Ammon's horn (tissue), 1 donor: ENCODE measurements around the gene USP6NL.
A peak's percentile ranks its signal among the peaks of the same experiment; 100 is the strongest.
"Not testable (repeated sequence)": the region's sequence is repeated elsewhere in the genome, so short reads cannot be mapped to it uniquely, and the experiment has no call there.

Source experiments
- DNase-seq: peaks from one replicate; pipeline ENCODE4 v3.0.0-alpha.2; 2016; ENCODE audit warnings: low spot score

Gene USP6NL

DNA sequence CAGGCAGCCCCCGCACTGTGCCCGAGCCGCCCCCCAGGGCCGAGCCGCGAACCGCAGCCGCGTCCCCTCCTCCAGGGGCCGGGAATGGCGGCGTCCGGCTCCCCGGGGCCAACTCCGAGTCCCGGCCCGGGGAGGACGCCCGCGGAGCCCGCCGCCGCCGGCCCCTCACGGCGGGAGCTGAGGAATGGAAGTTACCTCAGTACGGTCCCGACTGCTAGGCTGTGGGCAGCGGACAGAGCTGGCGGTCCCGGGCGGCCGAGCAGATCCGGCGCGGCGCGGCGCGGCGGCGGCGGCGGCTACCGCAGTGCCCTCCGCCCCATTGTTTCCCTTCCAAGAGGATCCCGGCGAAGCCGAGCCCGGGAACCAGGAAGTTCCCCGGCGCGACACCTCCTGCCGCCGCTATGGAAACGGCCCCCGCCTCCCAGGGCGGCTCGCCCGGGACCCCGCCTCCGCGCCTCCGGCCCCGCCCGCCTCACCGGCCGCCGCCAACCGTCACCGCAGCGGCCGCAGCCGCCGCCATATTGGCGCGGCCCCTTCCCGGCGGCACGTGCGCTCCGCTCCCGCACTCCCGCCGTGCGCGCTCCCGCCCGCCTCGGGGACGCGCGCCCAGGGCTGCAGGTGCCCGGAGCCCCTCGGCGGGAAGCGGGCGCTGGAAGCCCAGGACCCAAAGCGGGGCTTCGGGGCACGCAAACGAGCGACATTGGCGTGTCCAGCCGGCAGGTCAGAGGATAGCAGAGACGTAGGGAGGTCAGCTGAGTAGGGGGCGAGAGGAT lies at the start of gene USP6NL:
Gene USP6NL, minus strand, starts transcription at position 403 of the 773 bp plus-strand sequence. CDS start 14,016 bp downstream, outside the sequence.
- DNase-seq: peak; percentile 84

- DNase-seq: no peak
These were observed 47.4 kb upstream of the USP6NL start for GRCh38 chr10:11658801-11659368.

DNA sequence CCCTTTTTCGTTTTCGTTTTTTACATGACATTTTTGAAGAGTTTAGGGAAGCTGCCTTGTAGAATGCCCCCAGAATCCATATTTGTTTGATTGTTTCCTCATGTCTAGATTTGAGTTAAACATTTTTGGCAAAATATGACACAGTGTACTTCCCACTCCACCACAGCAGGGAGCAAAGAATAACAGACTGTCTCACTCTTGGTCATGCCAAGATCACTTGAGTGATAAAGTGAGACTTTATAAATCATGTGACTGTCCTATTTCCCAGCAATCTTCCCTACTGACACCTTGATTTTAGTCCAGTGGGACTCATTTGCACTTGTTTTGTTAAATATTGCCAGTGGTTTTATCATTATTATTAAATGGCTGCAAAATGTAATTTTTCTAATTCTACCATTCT lies 44.4 kb upstream of the USP6NL start:
- no peak for DNase-seq

GRCh38 chr10:11654659-11655058 lies 43.2 kb upstream of the USP6NL start:
- no peak for DNase-seq

GRCh38 chr10:11653758-11654471 lies 42.5 kb upstream of the USP6NL start:
- DNase-seq: no peak

DNA sequence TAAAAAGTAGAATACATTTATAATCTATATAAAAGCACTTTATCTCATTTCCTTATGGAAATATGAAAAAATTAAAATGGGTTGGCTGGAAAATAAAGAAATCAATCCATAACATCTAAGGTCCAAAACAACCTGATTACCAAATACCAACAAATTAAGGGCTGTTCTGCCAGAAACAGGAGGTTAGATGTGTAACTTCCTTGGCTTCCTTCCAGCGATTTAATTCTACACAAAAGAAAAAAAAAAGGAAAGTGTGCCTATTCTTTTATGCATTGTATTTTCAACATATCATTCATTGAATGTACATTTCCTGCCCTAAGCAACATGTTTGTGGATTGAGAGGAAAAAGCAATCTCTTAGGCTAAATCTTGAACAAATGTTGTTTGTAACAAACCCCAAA lies 36.2 kb upstream of the USP6NL start:
- DNase-seq: no peak

DNA sequence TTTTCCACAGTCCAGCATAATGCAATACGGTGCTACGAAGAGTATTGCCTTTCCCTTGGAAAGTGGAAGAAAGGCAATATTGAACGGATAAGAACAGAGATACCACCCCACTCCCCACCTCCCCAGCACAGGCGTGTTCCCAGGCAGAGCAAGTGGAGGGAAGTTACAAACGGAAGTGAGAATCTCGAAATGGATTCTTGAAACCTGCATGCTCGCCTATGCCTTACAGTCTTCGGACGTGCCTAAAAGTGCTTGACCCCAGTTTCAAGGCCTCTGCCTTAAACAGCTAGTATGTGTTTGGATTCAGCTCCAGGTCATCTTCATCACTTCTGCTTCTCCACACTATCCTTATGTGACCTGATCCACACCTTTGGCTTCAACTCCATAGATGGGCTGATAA lies 35.0 kb upstream of the USP6NL start:
- no peak for DNase-seq

DNA sequence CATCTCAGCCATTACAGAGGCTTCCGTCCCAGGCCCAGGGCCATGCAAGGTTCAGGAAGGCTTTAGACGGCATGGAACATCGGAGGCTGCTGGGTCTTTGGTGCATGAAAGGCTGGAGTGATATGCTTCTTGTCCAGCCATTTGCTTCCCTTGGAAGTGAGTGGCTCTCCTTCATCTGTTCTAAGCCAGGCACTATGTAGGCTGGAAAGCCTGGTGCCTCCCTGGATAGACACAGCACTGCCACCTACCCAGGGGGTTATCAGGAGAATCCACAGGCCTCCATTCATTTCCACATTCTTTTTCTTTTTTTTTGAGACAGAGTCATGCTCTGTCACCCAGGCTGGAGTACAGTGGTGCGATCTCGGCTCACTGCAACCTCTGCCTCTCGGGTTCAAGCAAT lies 31.6 kb upstream of the USP6NL start:
- no peak for DNase-seq

- no peak for DNase-seq
These were observed 31.1 kb upstream of the USP6NL start for GRCh38 chr10:11642566-11642965.

DNA sequence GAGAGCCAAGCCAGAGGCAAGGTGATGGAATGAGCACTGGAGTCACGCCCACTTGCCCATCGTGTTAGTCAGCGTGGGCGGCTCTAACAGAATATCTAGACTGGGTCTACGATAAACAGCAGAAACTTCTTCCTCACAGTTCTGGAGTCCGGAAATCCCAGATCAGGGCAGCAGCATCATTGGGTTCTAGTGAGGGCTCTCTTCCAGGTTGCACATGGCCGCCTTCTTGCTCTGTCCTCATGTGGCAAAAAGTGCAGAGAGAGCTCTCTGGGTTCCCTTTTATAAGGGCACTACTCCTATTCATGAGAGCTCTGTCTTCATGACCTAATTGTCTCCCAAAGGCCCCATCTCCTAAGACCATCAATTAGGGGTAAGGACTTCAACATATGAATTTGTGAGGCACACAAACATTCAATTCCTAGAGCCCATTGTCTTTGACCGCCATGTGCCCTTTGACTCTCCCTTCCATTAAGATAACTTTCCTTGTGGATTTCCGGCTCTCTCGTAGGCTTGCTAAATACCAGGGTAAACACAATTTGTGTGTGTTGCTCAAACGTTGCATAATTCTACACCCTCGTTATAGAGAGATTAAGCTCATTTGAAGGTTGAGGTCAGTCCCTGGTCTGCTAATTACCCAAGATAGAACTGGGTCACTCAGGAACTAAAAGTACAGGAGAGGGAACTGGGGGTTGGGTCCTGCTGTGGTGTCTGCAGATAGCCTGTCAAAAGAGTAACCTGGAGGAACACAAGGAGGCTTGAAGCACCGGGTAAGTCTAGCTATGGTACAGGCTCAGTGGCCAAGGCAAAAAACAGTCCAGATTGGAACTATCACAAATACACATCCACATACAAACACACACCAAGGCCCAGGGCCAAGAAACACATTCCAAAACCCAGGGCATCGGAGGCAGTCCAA lies 28.7 kb upstream of the USP6NL start:
- no peak for DNase-seq

DNA sequence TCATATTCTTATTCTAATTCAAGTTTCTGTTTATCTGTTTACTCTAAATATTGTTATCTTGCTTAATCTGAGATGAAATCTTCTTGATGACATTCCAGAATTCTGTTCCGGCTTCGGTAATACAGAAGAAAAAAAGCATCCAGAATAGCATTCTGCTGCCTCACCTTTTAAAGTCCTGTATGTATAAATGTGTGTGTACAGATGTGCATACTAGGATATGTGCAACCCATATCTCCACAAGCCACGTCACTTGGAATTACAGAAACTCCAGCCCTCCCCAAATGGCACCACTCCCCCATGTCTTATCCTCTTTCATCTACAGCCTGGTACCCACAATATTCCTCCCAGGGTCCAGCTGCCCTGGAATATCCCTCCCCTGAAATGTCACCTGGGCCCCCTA lies 27.9 kb upstream of the USP6NL start:
- no peak for DNase-seq

DNA sequence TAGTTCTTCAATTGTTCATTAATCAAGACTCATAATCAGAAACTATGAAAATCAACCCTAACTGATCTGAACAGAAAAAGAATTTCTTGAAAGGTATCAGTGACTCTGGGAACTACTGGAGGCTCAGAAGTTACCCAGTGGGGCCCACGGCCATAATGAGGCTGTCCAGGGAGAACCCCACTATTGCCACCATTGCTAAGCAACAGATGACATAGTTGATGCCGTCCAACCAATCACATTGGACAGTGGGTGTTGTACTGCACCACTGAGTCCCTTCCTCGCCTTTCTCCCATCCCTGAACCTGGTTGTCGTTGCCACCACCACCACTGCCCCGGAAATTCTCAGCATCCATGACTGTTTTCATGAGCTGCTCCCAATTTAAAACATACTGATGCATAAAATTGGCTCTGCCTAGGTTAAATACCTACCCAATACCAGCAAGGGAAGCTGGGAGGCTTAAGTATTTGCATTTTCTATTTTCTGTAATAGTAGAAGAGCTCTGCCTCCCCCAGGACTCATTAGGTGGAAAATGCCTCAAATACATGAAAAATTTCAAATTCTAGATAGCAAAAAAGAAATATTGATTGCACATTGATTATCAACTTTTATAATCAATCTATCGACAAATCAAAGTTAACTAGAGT lies 26.7 kb upstream of the USP6NL start:
- no peak for DNase-seq

DNA sequence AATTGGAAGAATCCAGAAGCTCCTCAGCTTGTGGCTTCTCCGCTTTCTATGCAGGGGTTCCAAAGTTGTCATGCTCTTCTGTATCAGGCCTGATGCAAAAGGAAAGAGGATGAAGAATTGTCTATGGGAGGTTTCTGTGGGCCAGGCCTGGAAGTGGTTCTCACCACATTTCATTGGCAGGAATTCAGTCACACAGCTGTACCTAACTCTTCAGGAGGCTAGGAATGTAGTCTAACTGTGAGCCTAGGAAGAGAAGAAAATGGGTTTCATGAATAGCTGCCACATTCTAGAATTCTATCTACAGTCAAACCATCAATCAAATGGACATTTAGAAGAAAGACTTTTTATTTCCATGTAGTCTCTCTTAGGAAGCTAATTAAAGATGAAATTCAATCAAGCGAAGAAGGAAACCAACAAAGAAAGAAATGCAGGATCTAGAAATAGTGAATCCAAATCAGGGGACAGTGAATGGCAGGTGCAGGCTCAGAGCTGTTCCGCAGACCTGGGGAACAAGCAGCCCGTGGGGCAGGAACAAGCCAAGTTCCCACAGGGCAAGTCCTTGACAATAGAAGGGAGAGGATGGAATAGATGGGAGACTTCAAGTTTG lies 25.4 kb upstream of the USP6NL start:
- no peak for DNase-seq

DNA sequence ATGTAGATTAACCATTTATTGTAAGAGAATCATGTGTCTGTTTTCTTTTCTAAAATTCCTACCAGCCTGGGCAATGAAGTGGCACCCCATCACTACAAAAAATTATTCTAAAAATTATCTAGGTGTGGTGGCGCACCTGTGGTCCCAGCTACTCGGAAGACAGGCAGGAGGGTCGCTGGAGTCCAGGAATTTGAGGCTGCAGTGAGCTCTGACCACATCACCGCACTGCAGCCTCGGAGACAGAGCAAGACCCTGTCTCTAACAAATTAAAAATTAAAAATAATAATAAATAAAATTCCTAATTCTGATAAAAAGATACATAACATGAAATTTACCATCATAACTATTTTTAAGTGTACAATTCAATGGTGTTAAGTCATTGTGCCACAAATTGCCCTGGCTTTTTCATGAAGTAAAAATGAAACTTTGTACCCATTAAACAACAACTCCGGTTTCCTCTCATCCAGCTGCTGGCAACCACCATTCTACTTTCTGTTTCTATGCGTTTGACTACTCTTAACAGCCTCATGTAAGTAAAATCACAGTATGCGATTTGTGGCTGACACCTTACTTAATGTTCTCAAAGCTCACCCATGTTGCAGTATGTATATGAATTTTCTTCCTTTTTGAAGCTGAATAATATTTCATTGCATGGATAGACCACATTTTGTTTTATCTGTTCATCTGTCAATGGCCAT lies 20.6 kb upstream of the USP6NL start:
- DNase-seq: no peak

DNA sequence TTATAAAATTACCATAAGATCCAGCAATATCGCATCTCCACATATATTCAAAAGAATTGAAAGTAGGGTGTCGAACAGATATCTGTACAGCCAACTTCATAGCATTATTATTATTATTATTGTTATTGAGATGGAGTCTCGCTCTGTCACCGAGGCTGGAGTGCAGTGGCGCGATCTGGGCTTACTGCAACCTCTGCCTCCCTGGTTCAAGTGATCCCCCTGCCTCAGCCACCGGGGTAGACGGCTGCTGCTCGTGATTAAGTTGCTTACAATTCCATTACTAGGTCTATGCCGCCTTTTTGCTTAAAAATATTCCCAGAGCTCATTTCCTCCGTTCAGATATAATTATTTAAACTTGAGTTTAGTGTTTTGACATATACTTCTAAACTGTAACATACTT lies 19.8 kb upstream of the USP6NL start:
- DNase-seq: no peak

GRCh38 chr10:11629731-11630130 lies 18.3 kb upstream of the USP6NL start:
- no peak for DNase-seq

DNA sequence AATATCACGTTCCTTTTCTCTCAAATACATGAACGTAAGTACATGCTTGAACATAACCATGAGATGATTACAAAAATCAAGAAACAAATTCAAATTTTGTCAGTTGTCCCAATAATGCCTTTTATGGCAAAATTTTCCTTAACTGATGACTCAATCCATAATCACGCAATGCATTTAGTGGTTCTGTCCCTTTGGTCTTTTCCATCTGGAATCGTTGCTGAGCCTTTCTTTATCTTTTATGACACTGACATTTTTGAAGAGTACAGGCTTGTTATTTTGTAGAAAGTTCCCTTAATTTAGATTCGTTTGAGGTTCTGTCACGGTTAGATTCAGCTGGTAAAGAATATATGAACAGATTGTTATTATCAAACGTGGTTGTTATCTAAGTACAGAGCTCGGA lies 16.5 kb upstream of the USP6NL start:
- not testable (repeated sequence) for DNase-seq

DNA sequence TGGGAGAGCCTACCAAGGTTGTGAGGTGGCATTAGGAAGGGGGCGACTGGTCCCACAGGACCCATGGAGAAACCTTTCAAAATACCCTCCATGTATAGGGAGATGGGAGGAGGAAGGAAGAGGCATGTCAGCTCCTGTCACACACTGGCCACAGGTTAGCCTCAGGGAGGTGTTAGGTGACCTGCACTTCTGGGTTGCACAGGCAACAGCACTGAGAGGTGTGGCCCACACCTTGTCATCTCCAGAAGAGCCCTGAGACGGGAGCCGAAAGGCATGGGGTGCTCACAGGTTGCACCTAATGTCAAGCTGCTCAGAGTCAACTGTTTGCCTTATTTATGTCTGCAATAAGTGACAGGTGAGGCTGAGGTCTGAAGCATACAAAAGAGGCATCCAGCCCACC lies 14.6 kb upstream of the USP6NL start:
- DNase-seq: no peak

- peak; percentile 32 for DNase-seq
These were observed 13.7 kb upstream of the USP6NL start for GRCh38 chr10:11625019-11625735.

DNA sequence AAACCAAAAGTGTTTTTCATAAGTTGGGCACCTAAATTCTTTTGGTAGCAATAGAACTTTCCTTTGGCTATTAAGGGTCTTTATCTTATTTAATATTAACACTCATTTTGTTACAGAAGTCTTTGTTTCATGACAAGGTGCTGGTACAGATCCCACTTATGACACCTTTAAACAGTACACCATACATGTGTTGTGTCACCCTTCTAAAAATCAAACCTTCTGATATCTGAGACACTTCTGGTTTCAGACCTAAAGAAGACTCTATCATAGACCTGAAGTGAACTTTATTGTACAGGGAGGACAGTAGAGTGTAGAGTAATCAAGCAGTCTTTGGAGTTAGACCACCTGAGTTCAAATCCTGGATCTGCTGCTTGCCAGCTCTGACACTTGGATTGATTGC lies 5.8 kb upstream of the USP6NL start:
- no peak for DNase-seq
